GM19193 (cell line): ENCODE data around the gene OGDH.

ENCODE experiments used
- POLR2A ChIP-seq: IDR thresholded peaks from 4 replicates; pipeline ENCODE4 v1.6.1; 2011; ENCODE audit not compliant: insufficient read depth, insufficient read length; ENCODE audit errors: extremely low read depth

The OGDH gene

GRCh38 chr7:44713680-44714335 is 107.4 kb downstream of the OGDH start:
- TF ChIP-seq POLR2A = no peak

GRCh38 chr7:44716205-44716604 is 109.8 kb downstream of the OGDH start:
- no peak for TF ChIP-seq POLR2A

GRCh38 chr7:44720301-44720700 is 113.9 kb downstream of the OGDH start:
- TF ChIP-seq POLR2A = no peak

- TF ChIP-seq POLR2A = no peak
These were observed 117.8 kb downstream of the OGDH start for GRCh38 chr7:44724276-44724675.

- TF ChIP-seq POLR2A = no peak
These were observed 120.9 kb downstream of the OGDH start for GRCh38 chr7:44727158-44727936.

GRCh38 chr7:44727937-44728262 is 121.5 kb downstream of the OGDH start:
- TF ChIP-seq POLR2A = no peak

- no peak for TF ChIP-seq POLR2A
These were observed 123.6 kb downstream of the OGDH start for GRCh38 chr7:44729949-44730590.

- TF ChIP-seq POLR2A = no peak
These were observed 127.5 kb downstream of the OGDH start for GRCh38 chr7:44733708-44734481.

GRCh38 chr7:44735403-44736165 is 129.2 kb downstream of the OGDH start:
- no peak for TF ChIP-seq POLR2A

- no peak for TF ChIP-seq POLR2A
These were observed 130.5 kb downstream of the OGDH start for GRCh38 chr7:44736896-44737295.

- TF ChIP-seq POLR2A = no peak
These were observed 131.8 kb downstream of the OGDH start for GRCh38 chr7:44738051-44738723.

- TF ChIP-seq POLR2A = no peak
These were observed 132.6 kb downstream of the OGDH start for GRCh38 chr7:44738876-44739665.

GRCh38 chr7:44740055-44740454 is 133.6 kb downstream of the OGDH start:
- no peak for TF ChIP-seq POLR2A
